IPS-NIHi11 (cell line): ENCODE data around the gene RPL32.
A peak's percentile ranks its signal among the peaks of the same experiment; 100 is the strongest.

Experiments used
- DNase-seq: peaks from one replicate; pipeline ENCODE4 v3.0.0; 2012; ENCODE audit warnings: mixed read lengths, low spot score

Gene RPL32

DNA sequence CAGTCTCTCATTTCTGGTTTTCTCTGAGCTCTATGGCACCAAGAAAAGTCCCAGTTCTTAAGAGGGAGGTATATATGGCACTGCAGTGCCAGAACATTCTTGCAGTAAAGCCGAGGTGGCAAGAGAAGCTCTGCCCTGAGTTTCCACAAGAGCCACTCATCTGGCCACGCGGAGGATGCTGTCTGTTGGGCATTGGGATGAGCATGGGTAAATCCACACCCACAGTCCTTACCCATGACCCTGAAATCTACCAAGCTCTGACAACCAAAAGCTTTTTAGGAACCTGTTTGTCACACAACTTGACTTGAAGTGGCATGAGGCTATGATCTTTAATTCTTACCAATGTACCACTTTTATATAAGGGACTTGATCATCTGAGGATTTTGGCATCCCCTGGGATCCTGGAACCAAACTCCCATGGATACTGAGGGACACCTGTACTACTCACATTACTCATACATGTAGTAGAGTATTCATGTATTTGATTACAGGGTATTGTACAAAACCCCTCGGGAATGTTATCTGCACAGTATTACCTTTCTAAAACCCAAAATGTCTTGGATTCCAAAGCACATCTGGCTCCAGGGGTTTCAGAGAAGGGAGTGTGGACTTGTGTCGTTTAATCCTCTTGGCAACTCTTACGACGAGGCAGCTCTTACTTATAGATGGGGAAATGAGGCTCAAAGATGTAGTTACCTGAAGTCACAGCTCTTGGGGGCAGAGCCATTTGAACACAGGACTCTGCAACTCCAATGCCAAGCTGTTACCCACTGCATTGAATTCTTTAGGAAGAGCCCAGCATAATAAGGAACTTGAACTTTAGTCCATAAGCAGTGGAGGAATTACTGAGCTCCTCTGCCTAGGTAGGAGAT lies 8.8 kb downstream of the RPL32 start:
- DNase-seq: no peak

DNA sequence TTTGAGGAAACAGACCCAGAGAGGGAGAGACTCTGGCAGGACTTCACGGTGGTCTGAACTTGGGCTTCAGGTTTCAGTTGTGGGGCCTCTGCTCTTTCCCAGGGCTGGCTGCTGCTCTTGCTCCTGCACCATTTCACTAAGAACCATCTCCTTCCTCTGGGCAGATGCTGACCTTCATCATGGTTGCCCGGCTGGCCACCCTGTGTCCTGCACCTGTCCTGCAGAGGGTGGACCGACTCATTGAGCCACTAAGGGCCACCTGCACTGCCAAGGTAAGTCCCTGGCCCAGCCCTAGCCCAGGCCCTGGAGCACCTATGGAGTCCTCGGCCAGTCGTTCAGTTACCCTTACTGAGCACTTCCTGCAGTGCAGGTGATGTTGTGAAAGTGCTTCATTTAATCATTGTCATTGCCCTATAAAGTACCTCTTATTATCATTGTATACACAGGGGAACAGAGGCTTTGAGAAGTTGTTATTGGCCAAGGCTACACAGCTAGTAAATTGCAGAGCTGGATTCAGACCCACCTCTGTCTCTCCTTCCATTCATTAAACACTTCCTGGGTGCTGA lies 10.0 kb downstream of the RPL32 start:
- no peak for DNase-seq

DNA sequence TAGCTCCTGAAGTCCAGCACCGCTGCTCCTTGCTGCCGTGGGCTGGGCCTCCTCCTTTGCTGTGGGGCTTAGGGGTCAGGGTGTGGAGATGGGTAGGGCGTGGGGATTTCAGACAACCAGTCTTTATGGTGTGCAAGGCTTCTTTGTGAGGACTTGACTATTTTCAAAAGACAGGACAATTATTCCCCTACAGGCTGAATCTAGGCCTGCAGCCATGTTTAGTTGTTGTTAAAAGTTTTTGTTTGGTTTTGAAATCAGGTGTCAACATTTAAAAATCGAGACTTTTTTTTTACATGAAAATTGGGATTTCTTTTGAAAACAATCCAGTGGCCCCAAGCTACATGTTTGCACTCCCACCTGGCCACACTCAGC lies 10.6 kb downstream of the RPL32 start:
- no peak for DNase-seq

GRCh38 chr3:12829886-12830784 lies 11.2 kb downstream of the RPL32 start:
- peak; percentile 23 for DNase-seq

- DNase-seq: no peak
These were observed 12.0 kb downstream of the RPL32 start for GRCh38 chr3:12829404-12829803.

DNA sequence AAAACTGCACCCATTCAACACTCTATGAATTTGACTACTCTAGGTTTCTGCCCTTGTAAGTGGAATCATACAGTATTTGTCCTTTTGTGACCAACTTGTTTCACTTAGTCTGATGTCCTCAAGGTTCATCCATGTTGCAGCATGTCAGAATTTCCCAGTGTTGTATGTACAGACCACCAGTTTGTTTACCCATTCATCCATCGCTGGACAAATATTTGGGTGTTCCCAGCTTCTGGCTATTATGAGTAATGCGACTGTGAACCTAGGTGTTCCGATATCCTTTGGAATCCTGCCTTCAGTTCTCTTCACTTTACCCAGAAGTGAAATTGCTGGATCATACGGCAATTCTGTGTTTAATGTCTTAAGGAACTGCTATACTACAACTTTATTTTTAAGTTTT lies 12.6 kb downstream of the RPL32 start:
- no peak for DNase-seq

DNA sequence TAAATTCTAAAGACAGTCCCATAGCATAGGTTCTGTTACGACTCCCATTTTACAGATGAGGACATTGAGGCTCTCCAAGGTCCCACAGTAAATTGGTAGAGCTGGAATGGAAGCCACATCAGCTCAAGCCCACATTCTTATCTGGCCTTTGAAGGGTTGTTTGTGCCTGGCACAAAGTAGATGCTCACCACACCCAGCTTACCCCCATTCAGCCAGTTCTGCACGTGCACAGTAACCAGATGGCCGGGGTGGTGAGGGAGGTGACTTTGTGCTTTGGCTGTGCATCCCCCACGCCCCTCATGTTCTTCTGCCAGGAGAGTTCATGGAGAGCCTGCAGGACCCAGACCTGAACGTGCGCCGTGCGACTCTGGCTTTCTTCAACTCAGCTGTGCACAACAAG lies 16.2 kb downstream of the RPL32 start:
- DNase-seq: no peak

GRCh38 chr3:12824299-12824698 lies 17.1 kb downstream of the RPL32 start:
- DNase-seq: no peak

DNA sequence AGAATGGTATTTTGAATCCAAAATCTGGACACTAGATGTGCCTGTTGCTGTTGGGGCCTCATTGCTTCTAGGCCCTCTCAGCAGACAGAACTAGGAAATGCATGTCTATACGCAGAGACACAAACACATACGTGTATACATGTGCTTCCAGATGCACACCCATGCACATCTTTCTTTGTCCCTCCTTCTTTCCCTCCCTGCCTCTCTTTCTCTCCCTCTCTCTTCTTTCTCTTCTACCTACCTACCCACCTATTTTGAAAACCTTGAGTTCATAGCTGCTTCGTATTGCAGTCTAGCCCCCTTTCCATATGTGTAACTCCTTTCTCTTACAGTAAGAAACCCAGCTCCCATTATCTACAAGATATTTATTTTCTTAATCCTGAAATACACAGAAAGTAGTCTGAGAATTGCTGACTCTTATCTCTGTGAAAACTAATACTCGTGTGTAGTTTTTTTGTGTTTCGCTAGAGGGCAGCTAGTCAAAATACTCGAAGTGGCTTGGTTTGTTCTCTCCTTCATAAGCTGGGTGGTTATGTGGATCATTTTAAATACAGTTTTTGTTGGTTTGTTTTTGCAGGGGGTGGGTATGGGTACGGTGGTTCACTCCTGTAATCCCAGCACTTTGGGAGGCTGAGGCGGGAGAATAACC lies 18.5 kb downstream of the RPL32 start:
- DNase-seq: no peak

DNA sequence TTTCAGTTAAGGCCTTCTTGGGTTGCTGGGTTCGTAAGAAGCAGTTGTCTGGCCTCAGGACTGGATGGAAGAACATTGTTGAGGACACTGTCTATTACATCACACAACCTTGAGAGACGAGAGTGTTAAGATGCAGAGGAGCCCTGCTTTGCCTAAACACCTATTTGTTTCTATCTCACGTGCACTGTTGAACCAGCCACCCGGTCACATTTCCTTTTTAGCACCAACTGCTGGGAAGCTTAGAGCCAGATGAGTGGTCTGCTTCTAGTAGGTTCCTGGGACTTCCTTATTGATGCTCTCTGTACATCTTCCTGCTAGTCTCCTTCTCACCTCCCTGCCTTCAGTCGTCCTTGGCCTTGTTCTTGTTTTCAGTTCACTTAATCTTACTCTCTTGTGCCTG lies 22.6 kb downstream of the RPL32 start:
- DNase-seq: no peak

DNA sequence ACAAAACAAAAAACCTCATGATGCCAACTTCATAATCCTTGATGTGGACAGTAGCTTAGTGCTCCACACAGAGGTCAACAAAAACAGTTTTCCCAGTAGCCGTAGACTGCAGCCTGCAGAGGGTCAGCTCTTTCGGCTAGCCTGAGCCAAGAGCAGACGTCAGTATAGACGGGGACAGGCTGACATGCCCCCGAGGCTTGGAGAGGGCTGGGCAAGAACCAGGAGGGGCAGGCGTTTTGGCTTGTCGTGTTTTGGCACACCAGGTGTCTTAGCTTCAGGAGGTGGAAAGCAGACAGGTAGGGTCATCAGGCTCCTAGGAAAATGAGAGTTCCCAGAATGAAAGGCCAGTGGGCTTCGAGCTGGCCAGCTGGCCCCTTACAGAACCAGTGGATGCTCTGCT lies 23.1 kb downstream of the RPL32 start:
- no peak for DNase-seq

DNA sequence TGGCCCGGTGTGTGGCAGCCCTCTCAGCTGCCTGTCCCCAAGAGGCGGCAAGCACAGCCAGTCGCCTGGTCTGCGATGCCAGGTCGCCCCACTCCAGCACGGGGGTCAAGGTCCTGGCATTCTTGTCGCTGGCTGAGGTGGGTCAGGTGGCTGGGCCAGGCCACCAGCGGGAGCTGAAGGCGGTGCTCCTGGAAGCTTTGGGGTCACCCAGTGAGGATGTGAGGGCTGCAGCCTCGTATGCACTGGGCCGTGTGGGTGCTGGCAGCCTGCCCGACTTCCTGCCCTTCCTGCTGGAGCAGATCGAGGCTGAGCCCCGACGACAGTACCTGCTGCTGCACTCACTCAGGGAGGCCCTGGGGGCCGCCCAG lies 24.0 kb downstream of the RPL32 start:
- no peak for DNase-seq

- DNase-seq: no peak
These were observed 24.6 kb downstream of the RPL32 start for GRCh38 chr3:12816521-12817342.

GRCh38 chr3:12815719-12816118 lies 25.6 kb downstream of the RPL32 start:
- peak; percentile 62 for DNase-seq

DNA sequence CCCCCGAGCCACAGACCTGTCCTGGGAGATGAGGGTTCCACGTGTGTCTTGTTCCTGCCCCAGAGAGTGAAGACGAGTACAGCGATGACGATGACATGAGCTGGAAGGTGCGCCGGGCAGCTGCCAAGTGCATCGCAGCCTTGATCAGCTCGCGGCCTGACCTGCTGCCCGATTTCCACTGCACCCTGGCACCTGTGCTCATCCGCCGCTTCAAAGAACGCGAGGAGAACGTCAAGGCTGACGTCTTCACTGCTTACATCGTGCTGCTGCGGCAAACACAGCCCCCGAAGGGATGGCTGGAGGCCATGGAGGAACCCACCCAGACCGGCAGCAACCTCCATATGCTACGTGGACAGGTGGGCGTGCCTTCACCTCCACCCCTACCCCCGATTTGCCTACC lies 26.3 kb downstream of the RPL32 start:
- DNase-seq: no peak

DNA sequence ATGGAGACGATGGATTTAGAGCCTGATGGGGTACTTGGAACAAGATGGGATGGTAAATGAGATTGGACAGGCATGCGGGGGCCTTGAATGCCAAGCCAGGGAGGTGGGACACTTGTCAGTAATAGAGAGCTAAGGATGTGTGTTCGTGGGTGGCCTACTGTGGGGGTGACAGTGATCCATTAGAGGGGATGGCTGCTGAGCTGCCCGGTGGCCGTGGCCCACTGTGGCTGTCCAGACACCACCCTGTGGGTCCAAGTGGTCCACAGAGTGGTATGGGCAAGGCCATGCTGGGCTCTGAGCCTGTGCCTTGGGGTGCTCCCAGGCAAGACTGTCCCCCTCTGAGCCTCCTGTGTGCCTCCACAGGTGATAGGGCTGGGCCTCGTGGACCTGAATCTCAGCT lies 27.4 kb downstream of the RPL32 start:
- no peak for DNase-seq

- no peak for DNase-seq
These were observed 28.6 kb downstream of the RPL32 start for GRCh38 chr3:12812812-12813211.

GRCh38 chr3:12810961-12811360 lies 30.4 kb downstream of the RPL32 start:
- no peak for DNase-seq

DNA sequence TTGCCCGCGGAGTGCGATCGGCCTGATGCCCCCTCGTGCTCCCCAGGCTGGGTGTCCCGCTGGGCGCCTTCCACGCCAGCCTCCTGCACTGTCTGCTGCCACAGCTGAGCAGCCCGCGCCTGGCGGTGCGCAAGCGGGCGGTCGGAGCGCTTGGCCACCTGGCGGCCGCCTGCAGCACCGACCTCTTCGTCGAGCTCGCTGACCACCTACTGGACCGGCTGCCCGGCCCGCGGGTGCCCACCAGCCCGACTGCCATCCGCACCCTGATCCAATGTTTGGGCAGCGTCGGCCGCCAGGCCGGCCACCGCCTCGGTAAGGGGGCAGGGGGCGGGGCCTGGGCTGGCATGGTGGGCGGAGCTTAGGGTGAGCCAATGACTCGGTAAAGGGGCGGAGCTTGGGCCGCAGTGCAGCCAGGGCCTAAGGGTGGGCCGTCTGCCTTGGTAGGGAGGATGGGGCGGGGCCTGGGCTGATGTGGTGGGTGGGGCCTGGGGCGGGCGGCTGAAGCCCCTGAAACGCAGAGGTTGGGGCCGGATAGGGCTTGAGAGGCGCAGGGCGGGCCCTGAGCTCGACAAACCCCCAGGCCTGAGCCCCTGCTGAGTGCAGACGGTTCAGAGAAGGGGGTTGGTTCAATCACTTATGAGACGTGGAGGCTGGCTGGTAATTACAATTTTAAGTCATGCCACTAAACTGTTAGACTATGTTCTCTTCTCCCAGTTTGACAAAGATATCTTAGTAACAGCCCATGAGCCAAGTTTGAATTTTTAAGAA lies 31.2 kb downstream of the RPL32 start:
- peak; percentile 99 for DNase-seq

- DNase-seq: no peak
These were observed 31.9 kb downstream of the RPL32 start for GRCh38 chr3:12809435-12809834.

- no peak for DNase-seq
These were observed 32.4 kb downstream of the RPL32 start for GRCh38 chr3:12809001-12809400.
